Measurements from ENCODE around the gene SLC35E4.

DNA sequence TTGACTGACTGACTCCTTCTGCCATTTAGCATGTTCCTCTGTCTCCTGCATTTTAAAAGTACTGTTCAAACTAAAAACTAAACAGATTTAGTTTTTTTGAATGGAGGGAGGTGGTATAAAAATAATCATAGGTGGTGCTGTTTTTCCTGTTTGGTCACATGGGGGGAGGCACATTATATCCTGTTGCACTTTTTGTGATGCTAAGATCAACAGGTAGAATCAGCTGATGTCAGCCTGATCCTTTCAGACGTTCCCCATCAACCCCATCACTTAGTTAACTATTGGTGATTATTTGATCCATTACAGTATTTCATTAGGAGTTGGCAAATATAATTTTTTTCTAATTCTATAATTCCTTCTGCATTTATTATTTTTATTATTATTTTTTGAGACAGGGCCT, 54.0 kb downstream of the SLC35E4 start:
- TF ChIP-seq, protein P1, sequence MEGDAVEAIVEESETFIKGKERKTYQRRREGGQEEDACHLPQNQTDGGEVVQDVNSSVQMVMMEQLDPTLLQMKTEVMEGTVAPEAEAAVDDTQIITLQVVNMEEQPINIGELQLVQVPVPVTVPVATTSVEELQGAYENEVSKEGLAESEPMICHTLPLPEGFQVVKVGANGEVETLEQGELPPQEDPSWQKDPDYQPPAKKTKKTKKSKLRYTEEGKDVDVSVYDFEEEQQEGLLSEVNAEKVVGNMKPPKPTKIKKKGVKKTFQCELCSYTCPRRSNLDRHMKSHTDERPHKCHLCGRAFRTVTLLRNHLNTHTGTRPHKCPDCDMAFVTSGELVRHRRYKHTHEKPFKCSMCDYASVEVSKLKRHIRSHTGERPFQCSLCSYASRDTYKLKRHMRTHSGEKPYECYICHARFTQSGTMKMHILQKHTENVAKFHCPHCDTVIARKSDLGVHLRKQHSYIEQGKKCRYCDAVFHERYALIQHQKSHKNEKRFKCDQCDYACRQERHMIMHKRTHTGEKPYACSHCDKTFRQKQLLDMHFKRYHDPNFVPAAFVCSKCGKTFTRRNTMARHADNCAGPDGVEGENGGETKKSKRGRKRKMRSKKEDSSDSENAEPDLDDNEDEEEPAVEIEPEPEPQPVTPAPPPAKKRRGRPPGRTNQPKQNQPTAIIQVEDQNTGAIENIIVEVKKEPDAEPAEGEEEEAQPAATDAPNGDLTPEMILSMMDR (conservative IDR thresholded peaks at IDR 0.05), result no peak
- TF ChIP-seq ZFX (IDR thresholded peaks at IDR 0.05), result no peak

Measured in C4-2B (cell line).